CD4-positive, alpha-beta T cell treated with Interleukin-12 subunit alpha and Interleukin-12 subunit beta, for 1 hour (primary cell): ENCODE results near the gene ACE.

Experiments
- DNase-seq: peaks from one replicate; pipeline ENCODE4 v3.0.0-alpha.2; 2020

The ACE gene

DNA sequence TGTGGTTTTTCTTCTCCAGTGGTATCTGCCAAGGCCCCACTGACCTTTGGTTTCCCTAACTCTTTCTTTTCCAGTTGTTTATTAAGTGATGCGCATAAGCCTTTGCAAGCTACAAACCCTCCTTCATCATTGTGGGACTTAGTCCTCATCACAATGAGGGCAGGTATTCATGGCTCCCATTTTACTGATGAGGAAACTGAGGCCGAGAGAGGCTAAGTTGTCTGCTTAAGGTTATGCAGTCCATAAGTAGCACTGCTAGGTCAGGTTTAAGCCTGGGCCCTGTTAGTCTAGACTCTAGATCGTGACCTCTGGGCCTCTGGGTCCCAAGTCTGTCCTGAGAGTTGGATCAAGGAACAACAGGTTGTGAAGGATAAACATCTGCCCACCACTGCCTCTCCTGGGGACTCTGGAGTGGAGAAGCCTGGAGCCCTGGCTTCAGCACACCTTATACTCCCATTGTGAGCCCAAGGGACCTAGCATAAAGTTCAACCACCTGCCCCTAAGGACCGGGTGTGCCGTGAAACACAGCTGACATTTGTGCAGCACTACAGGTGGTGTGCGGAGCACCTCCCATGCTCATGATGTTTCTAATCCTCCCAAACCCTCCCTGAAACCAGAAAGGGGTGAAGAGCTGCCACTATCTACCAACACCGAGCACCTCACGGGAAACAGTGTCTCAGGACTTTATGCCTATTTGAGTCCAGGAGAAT is 41.1 kb downstream of the ACE start:
- no peak for DNase-seq

DNA sequence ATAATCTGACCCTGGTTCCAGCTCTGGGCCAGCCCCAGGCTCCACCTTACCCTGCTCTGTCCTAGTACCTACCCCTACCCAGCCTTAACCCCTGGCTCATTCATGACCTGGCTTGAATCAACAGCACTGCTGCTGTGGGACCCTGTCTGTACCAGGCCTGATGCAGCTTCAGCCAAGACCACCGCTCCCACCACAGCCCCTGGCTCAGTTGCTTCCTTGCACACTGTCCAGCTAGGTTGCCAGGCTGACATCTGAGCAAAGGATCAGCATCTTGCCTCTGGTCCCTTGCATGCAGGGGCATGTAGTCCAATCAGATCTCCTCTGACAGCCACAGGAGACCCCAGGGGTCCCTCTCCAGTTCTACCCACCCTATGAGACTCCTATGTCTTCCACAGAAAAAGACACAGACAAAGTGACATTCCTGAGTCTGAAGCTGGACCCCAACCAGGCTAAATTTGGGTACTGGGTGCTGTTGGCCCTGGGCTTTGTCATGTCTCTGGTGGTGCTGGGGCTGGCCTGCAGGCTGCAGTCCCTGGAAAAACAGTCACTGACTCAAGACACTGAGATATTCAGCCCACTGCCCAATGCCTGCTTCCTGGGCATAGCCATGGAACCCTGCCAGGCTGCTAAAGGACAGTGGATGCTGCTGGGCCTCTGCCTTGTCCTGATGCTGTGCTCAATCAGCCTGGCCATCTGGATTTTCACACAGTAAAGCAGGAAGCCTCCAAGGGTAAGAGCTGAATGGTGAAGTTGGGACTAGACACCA is 42.4 kb downstream of the ACE start:
- no peak for DNase-seq

DNA sequence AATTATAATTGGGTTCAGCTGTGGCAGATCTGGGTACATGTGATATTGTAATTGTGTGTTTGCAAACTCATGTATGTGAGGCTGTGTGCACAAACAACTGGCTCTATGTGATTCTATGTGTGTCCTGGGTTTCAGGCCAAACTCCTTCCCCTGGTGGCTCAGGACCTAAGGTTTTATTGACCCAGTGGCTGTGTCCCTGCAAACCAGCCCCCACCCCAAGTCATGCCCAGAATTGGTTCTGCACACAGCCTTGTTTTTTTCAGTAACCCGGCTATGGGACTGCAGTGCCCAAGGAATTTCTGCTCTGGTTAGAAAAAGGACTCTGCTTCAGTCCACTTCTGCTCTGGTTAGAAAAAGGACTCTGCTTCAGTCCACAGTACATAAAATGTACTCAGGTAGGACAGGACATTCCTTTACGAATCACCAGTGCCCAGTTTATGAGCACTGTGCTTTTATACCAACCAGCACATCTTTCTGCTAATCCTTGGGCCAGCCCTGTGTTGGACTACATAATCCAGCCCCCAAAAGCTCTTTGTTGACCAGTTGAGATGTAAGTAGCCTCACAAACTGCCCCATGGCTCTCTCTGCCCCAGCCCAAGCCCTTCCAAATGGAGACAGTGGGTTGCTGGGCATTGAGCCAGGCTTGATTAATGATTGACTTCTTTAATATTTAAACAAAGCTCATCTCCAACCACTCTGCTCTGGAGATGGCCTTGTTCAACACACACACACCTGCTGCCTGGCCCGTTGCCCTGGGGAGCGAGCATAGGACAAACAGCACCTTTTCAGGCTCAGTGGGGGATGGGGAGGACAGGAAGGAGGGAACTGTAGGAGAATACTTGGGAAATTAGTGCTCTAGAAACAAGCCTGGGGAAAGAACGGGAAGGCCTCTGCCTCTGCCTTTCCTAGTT is 43.4 kb downstream of the ACE start:
- no peak for DNase-seq

DNA sequence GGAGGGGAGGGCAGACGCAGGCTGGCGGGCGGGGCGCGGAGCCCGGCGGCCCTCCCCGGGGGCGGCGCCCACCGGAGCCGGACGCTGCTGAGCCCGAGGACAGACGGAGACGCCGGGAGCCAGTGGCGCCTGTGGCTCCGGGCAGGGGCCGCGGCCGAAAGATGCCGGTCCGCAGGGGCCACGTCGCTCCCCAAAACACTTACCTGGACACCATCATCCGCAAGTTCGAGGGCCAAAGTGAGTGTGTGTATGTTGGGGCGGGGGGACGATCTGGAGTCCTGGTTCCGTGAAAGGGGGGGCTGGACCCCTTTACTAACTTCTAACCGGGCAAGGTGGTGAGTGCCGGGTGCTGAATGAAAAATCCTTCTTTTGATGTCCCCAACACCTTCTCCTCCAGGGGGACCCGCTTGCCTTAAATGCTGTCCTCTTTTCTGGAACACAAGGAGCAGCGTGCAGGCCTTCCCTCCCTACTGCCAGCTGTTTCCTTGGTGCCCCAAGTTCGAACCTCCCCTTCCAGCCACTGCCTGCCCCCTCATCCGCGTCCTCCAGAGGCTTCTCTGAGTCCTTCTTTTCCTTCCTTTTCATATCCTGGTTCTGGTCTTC is 46.5 kb downstream of the ACE start, which contains the start of gene KCNH6:
TSS of gene KCNH6 (plus strand) at position 106 of the 603 bp plus-strand sequence. CDS start at position 162, 56 bp downstream.
- DNase-seq = no peak

DNA sequence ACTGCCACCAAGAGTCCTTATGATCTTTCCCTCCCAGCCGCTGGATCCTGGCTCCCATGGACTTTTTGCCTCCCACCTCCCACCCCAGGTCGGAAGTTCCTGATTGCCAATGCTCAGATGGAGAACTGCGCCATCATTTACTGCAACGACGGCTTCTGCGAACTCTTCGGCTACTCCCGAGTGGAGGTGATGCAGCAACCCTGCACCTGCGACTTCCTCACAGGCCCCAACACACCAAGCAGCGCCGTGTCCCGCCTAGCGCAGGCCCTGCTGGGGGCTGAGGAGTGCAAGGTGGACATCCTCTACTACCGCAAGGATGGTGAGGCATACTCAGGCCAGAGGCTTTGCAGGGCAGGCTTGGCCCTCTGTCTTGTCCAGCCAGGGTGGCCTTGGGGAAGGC is 47.2 kb downstream of the ACE start:
- no peak for DNase-seq

DNA sequence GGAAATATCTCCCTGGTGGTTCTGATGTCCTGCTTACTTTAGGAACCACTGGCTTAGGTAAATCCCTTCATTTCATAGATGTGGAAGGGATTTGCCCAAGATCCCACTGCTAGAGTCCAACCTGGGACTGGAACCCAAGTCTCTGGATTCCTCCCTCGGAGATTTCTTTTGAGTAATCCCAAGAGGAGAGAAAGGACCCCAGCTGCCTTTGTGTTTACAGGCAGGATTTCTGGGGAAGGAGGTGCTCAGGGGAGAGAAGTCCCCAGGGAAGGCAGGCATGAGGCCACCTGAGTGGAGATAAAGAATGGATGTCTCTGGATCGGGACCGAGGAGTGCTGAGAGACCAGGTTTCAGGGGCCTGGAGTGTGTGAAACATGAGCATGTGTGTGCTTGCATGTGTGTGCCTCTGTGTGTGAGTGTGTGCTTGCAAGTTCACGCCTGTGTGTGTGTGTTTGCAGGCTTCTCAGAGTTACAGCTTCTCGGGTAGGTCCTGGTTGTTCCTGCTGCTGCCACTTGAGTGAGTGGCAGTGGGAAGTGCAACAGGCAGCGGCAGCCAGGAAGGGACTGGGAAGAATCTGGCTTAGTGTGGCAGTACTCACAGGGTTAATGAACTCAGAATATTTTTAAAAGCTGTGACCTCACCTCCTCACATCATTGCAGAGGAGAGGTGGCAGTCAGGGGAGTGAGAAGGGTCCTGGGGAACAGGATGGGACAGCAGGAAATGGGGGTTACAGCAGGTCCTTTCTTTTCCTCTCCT is 48.5 kb downstream of the ACE start:
- DNase-seq = no peak

DNA sequence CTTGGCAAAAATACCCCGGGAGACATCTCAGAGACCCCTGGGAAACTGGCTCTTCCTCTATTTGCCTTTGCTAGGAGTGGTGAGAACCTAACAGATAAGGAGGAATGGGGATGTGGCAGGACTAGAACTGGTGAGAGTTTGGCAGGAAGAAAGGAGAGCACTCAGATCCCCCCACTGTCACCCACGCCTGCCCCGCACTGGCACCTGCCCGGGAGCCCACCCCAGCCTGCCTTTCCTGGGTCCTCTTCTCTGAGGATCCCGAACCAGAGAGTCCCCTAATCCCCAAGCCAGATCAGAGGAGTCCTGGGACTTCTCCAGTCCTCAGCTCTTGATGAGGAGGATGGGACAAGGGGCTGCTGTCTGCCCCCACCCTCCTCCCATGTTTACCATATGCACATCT is 50.0 kb downstream of the ACE start:
- DNase-seq = no peak

DNA sequence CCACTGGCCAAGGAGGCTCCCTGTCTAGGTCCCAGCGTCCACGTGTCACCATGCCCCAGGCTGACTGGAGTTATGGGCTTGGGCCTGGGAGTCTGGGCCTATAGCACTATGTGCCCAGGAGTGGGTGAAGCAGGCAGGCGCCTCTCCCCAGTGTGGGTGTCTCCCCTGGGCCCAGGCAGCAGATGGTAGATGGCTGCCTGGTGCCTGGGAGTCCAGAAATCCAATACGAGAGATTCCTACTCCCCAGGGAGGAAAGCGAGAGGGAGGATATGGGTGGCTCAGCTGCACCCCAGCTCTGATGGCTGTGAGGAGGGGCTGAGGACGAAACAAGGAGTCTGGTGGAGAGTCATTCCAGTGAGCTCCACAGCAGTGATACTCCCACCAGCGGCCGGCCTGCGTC is 51.3 kb downstream of the ACE start:
- no peak for DNase-seq

DNA sequence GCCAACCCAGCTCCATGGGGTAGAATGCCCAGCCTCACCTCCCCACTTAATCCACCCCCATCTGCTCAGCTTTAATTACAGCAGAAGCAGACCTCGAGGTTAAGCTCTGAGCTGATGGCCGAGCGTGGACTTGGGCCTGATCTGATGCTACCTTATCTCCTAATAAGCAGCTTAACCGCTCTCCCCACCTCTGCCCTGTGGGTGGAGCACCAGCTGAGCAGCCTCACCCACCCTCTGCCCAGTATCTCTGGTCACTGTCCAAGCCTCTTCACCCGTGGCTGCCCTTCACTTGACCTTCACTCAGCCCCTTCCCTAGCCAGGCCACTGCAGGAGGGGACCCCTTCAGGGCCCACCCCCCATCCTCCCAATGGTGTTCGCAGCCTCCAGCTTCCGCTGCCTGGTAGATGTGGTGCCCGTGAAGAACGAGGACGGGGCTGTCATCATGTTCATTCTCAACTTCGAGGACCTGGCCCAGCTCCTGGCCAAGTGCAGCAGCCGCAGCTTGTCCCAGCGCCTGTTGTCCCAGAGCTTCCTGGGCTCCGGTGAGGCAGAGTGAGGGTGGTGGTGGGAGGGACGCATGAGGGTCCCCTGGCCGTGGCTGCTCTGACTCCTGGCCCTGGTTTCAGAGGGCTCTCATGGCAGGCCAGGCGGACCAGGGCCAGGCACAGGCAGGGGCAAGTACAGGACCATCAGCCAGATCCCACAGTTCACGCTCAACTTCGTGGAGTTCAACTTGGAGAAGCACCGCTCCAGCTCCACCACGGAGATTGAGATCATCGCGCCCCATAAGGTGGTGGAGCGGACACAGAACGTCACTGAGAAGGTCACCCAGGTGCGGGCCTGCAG is 53.1 kb downstream of the ACE start:
- no peak for DNase-seq

DNA sequence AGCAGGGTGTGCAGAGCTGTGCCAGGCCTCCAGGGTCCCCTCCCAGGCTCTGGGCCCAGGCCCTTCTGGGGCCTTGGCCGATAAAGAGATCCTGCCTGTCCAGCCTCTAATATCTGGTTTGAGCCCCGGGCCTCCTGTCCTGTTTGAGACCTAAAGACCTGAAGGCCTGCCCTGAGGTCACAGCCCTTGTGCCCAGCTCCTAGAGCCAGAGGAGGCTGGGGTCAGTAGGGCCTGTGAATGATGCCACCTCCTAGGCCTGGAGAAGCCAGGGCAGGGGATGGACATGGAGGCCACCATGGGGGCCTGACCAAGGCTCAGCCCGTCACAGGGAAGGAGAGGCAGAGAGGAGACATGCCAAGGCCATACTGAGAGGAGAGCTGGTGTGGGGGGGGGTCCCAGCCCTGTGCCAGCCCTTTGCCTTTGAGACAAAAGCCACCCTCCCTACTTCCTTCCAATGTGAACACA is 53.7 kb downstream of the ACE start:
- DNase-seq = no peak

DNA sequence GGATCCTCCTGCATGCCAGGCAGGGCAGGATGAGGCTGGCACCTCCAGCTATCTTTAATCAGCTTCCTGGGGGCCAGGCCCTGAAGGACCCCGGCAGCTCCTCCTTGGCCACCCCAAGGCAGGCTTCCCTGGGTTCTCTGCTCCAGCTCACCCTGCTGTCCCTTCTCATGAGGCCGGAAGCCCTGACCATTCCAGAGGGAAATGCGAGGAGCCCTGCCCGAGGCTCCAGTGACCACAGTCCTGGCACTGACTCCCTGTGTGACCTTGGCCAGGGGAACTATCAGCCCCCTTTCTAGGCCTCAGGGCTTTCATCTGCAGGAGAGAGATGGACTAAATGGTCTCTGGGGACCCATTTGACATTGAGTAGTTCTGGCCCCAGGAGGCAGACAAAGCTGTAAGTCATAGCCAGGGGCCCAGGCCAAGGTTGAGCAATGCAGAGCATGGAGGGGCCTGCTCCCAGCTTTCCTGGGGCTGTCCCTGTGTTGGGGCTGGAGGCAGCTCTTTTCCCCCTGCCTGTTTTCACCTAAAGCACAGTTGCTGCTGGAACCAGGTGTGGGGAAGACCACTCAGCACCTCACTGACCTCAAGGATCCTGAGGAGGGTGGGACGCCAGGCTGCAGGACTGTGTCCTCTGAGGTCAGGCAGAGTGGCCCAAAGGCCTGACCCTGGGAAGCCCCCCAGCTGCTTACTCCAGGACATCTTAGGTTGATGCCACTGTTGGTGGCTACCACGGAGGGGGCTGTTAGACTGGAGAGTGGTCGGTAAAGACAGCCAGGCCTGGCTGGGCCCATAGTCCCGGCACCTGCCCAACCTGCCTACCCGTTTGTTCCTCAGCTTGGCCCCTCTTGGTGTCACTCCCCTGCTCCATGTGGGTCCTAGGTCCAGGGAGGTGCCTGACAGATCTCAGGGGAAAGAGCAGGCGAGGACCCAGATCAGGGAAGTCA is 54.4 kb downstream of the ACE start:
- no peak for DNase-seq

DNA sequence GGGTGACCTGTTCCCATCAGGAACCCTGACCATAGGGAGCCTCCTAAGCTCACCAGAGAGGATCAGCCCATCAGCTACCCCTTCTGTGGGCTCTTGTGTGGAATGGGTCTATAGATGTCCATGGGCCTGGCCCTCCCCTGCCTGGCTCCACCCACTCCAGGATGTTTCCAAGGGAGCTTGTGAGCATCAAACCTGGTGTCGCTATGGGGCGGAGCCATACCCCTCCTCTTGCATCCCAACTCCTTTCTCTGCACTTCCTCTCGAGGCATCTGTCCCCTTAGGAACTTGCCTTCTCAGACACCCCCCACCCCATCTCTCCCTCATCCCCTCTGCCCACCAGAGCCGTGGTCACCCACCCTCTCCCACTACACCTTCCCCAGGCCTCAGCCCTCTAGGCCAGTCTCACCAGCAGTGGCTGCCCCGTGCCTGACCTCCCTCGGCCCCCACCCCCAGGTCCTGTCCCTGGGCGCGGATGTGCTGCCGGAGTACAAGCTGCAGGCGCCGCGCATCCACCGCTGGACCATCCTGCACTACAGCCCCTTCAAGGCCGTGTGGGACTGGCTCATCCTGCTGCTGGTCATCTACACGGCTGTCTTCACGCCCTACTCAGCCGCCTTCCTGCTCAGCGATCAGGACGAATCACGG is 56.7 kb downstream of the ACE start:
- DNase-seq = no peak

DNA sequence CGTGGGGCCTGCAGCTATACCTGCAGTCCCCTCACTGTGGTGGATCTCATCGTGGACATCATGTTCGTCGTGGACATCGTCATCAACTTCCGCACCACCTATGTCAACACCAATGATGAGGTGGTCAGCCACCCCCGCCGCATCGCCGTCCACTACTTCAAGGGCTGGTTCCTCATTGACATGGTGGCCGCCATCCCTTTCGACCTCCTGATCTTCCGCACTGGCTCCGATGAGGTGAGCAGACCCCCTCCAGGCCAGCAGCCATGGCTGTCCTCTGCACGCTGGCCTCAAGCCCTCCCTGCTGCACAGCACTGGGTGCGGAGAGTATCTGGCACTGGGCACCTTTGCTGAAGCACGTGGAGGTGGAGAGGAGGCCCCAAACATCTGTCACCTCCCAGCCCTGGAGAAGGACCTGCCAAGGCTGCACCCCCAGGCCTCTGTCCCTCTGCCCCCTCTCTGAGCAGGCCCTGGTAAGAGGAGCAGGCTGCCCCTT is 57.3 kb downstream of the ACE start:
- DNase-seq = no peak

DNA sequence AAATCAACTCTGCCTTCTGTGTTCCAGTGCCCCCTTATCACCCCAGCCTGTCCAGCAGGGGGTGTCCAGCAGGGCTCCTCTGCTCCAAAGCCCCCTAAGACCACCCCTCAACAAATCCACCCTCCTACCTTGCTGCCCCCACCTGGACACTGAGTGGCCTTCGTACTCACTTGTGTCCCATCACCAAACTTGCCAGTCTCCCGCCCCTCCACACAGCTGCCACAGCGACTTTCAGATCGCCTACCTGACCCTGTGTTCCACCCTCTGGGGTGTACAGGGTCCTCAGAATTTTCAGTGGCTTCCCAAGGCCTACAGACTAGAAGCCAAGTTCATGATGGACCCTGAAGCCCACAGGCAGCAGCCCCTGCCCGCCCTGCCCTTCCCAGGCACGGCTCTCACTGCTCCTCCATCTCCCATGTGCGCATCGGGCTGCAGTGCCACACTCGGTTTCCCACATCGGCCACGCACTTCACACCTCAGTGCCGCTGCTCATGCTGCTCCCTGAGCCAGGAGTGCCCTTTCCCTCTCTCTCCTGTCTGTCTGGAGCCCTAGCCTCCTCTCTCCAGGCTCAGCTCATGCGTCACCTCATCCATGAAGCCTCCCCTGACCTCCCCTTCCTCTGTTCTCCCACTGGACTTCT is 58.1 kb downstream of the ACE start:
- no peak for DNase-seq

DNA sequence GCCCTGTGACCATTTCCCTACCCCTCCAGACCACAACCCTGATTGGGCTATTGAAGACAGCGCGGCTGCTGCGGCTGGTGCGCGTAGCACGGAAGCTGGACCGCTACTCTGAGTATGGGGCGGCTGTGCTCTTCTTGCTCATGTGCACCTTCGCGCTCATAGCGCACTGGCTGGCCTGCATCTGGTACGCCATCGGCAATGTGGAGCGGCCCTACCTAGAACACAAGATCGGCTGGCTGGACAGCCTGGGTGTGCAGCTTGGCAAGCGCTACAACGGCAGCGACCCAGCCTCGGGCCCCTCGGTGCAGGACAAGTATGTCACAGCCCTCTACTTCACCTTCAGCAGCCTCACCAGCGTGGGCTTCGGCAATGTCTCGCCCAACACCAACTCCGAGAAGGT is 58.8 kb downstream of the ACE start:
- DNase-seq = no peak

DNA sequence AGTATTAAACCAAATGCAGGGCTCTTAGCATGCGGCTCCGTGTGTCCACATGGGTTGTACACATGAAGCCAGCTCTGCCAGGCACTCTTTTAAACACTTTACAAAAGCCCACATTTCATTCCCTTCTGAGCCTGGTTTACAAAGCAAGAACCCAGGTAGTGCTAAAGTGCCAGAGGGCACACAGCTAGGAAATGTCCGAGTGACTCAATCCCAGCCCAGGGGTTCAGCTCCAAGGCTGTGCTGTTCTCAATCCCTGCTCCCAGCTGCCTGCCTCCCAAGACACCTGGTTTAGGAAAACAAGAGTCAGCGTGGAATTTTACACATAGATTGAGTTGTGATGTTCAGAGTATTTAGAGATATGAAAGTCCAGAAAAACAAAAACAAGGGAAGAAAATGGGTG is 60.1 kb downstream of the ACE start:
- no peak for DNase-seq

DNA sequence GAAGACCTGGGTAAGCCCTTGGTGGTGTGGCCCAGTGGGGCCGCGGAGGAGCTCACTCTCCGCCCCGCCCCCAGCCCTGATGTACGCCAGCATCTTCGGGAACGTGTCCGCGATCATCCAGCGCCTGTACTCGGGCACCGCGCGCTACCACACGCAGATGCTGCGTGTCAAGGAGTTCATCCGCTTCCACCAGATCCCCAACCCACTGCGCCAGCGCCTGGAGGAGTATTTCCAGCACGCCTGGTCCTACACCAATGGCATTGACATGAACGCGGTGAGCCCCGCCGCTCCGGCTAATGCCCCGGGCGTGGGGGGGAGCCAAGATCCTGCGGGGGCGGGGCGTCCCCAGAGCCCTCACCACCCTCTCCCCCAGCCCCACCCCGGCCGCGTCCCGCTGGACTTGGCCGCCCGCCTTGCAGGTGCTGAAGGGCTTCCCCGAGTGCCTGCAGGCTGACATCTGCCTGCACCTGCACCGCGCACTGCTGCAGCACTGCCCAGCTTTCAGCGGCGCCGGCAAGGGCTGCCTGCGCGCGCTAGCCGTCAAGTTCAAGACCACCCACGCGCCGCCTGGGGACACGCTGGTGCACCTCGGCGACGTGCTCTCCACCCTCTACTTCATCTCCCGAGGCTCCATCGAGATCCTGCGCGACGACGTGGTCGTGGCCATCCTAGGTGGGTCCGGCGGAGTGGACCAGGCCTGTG is 61.3 kb downstream of the ACE start:
- no peak for DNase-seq
